Activated CD8-positive, alpha-beta memory T cell treated with anti-CD3 and anti-CD28 coated beads, Interleukin-2, amount 50 U/mL, for 48 hours (primary cell): ENCODE results near the gene ZCWPW1.
A peak's percentile ranks its signal among the peaks of the same experiment; 100 is the strongest.

Source experiments
- DNase-seq: peaks from one replicate; pipeline ENCODE4 v3.0.0-alpha.2; 2020

Gene ZCWPW1

GRCh38 chr7:100351657-100352058 lies 76.8 kb downstream of the ZCWPW1 start:
- DNase-seq = peak; percentile 55
